ENCODE results near the gene PRUNE2.

PRUNE2 gene

GRCh38 chr9:76927540-76928240, 21.8 kb upstream of the PRUNE2 start:
- H3K4me3 ChIP-seq (ENCODE audit: low read length): no peak overlapping the region
- no peak for TF ChIP-seq CTCF (conservative IDR thresholded peaks at IDR 0.05; ENCODE audit: low read depth, low read length)
- no peak for DNase-seq (ENCODE audit: low read depth)

- TF ChIP-seq CTCF (conservative IDR thresholded peaks at IDR 0.05; ENCODE audit: low read depth, low read length): no peak
- no peak overlapping the region for H3K4me3 ChIP-seq (ENCODE audit: low read length)
- DNase-seq (ENCODE audit: low read depth): no peak
Observed at GRCh38 chr9:76926846-76927245, 20.9 kb upstream of the PRUNE2 start.

- TF ChIP-seq CTCF (conservative IDR thresholded peaks at IDR 0.05; ENCODE audit: low read depth, low read length): no peak
- DNase-seq (ENCODE audit: low read depth): no peak
Observed at GRCh38 chr9:76926324-76926741, 20.4 kb upstream of the PRUNE2 start.

GRCh38 chr9:76921165-76921564, 15.3 kb upstream of the PRUNE2 start:
- no peak for DNase-seq (ENCODE audit: low read depth)
- no peak overlapping the region for H3K4me3 ChIP-seq (ENCODE audit: low read length)
- no peak for TF ChIP-seq CTCF (conservative IDR thresholded peaks at IDR 0.05; ENCODE audit: low read depth, low read length)

More at GRCh38 chr9:76926324-76926741, 20.4 kb upstream of the PRUNE2 start:
- no peak overlapping the region for H3K4me3 ChIP-seq (ENCODE audit: low read length)

GRCh38 chr9:76917299-76917698, 11.4 kb upstream of the PRUNE2 start:
- no peak overlapping the region for H3K4me3 ChIP-seq (ENCODE audit: low read length)
- no peak for DNase-seq (ENCODE audit: low read depth)
- no peak for TF ChIP-seq CTCF (conservative IDR thresholded peaks at IDR 0.05; ENCODE audit: low read depth, low read length)

- no peak for TF ChIP-seq CTCF (conservative IDR thresholded peaks at IDR 0.05; ENCODE audit: low read depth, low read length)
- no peak for DNase-seq (ENCODE audit: low read depth)
- no peak overlapping the region for H3K4me3 ChIP-seq (ENCODE audit: low read length)
Observed at GRCh38 chr9:76916231-76916630, 10.3 kb upstream of the PRUNE2 start.

GRCh38 chr9:76913467-76913866, 7.6 kb upstream of the PRUNE2 start:
- no peak overlapping the region for H3K4me3 ChIP-seq (ENCODE audit: low read length)
- TF ChIP-seq CTCF (conservative IDR thresholded peaks at IDR 0.05; ENCODE audit: low read depth, low read length): no peak
- DNase-seq (ENCODE audit: low read depth): no peak

All from retinal pigment epithelial cell (primary cell).